ENCODE data around the gene AMOTL1.

DNA sequence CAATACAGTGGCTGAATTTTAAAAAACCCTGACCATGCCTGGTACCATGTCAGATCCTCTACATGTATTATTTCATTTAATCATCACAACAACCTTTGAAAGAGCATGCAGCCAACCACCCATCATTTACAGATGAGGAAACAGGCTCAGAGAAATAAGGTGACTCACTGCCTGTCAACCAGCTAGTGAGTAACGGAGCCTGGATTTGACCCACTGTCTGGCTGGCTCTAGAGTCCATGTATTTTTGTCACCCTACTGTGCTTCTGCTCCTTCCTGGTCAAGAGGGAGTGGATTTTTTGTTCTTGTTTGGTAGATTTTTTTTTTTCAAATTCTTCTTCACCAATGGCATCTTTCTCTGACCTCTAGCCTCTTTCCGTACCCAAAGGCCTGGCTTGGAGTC, 127.8 kb downstream of the AMOTL1 start:
- TF ChIP-seq, protein P1, sequence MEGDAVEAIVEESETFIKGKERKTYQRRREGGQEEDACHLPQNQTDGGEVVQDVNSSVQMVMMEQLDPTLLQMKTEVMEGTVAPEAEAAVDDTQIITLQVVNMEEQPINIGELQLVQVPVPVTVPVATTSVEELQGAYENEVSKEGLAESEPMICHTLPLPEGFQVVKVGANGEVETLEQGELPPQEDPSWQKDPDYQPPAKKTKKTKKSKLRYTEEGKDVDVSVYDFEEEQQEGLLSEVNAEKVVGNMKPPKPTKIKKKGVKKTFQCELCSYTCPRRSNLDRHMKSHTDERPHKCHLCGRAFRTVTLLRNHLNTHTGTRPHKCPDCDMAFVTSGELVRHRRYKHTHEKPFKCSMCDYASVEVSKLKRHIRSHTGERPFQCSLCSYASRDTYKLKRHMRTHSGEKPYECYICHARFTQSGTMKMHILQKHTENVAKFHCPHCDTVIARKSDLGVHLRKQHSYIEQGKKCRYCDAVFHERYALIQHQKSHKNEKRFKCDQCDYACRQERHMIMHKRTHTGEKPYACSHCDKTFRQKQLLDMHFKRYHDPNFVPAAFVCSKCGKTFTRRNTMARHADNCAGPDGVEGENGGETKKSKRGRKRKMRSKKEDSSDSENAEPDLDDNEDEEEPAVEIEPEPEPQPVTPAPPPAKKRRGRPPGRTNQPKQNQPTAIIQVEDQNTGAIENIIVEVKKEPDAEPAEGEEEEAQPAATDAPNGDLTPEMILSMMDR (conservative IDR thresholded peaks at IDR 0.05), result no peak
- TF ChIP-seq ZFX (IDR thresholded peaks at IDR 0.05), result no peak
